ENCODE data around the gene GNB1. TPM values are rescaled to one million over a fixed set of nuclear protein-coding genes. Genes with fewer than 3 reads are reported as not detected.

GNB1 gene
- total RNA-seq, 1 experiment from 2014 or later, result 400 TPM

- Mint-ChIP-seq H3K27me3 (ENCODE audit: low read depth) (no peaks in the 10 kb centered on the region), H3K36me3 (ENCODE audit: insufficient read depth in 1 of 3, low read depth in 3 of 3) (peaks cover 47 to 77% (median 60%) of the 10 kb centered on the region in 3 experiments), H3K9me3 (peaks cover 18 to 21% of the 10 kb centered on the region in 2 experiments), H3K4me1 (peaks cover 9 to 12% of the 10 kb centered on the region in 2 experiments), H3K4me3 (no peak overlapping the region), H3K27ac (no peak overlapping the region)
- Histone ChIP-seq H2BK5ac (ENCODE audit: insufficient read length, low read length) (no peak overlapping the region), H2BK12ac (ENCODE audit: insufficient read length, low read depth, low read length) (no peak overlapping the region), H4K8ac (replicated peaks; ENCODE audit: insufficient read length, low read depth, low read length) (no peak overlapping the region), H3K4me2 (ENCODE audit: insufficient read depth, insufficient read length, low read length) (no peak overlapping the region), H4K5ac (ENCODE audit: insufficient read length, low read depth, low read length) (no peak overlapping the region), H4K91ac (ENCODE audit: insufficient read length, low read depth, low read length) (no peak overlapping the region), H3K79me2 (ENCODE audit: insufficient read depth, low read length) (peaks cover 28% of the 10 kb centered on the region; the same call in 1 of the 2 replicates), H3K79me1 (ENCODE audit: insufficient read depth, low read depth, low read length, poor library complexity, severe bottlenecking) (peaks cover 26% of the 10 kb centered on the region), H3K9ac (ENCODE audit: extremely low read depth, insufficient read length, low read length) (no peak overlapping the region), H3K27ac (ENCODE audit: insufficient read length, low read depth, low read length) (no peak overlapping the region), H3K9me3 (ENCODE audit: control insufficient read depth, low read depth, low read length) (peaks cover 4% of the 10 kb centered on the region), H3K14ac (ENCODE audit: insufficient read depth, low read length) (no peak overlapping the region), H2AK5ac (ENCODE audit: insufficient read length, low read length) (no peak overlapping the region), H3K27me3 (ENCODE audit: insufficient read depth, low read length) (no peaks in the 10 kb centered on the region), H2AFZ (ENCODE audit: low read length) (no peak overlapping the region), H3K23me2 (ENCODE audit: insufficient read length, low read depth, low read length, poor library complexity, severe bottlenecking) (no peaks in the 10 kb centered on the region), H3T11ph (ENCODE audit: low read length) (no peak overlapping the region), H3K18ac (ENCODE audit: insufficient read length, low read depth, low read length) (no peak overlapping the region), H3K56ac (ENCODE audit: insufficient read length, low read depth, low read length) (no peak overlapping the region), H4K20me1 (ENCODE audit: control insufficient read depth, insufficient read depth, insufficient read length) (no peaks in the 10 kb centered on the region), H2BK120ac (ENCODE audit: low read depth, low read length, poor library complexity, severe bottlenecking) (no peak overlapping the region), H3K4ac (ENCODE audit: low read depth, low read length) (no peak overlapping the region), H3K4me1 (ENCODE audit: insufficient read depth, low read length) (no peaks in the 10 kb centered on the region), H2BK15ac (ENCODE audit: low read depth, low read length) (no peak overlapping the region), H3K23ac (ENCODE audit: insufficient read length, low read depth, low read length) (no peak overlapping the region), H2BK20ac (ENCODE audit: low read depth, low read length, poor library complexity, severe bottlenecking) (no peak overlapping the region)
- DNase-seq, result no peak
- TF ChIP-seq, protein P1, sequence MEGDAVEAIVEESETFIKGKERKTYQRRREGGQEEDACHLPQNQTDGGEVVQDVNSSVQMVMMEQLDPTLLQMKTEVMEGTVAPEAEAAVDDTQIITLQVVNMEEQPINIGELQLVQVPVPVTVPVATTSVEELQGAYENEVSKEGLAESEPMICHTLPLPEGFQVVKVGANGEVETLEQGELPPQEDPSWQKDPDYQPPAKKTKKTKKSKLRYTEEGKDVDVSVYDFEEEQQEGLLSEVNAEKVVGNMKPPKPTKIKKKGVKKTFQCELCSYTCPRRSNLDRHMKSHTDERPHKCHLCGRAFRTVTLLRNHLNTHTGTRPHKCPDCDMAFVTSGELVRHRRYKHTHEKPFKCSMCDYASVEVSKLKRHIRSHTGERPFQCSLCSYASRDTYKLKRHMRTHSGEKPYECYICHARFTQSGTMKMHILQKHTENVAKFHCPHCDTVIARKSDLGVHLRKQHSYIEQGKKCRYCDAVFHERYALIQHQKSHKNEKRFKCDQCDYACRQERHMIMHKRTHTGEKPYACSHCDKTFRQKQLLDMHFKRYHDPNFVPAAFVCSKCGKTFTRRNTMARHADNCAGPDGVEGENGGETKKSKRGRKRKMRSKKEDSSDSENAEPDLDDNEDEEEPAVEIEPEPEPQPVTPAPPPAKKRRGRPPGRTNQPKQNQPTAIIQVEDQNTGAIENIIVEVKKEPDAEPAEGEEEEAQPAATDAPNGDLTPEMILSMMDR (conservative IDR thresholded peaks at IDR 0.05), result no peak
- WGBS (ENCODE audit: extremely low coverage, insufficient read length, low lambda C conversion rate), result no CpG with 5 or more reads among the region's 3 CpGs
Observed at GRCh38 chr1:1771096-1771495, 119.8 kb downstream of the GNB1 start.

Data from H9 (cell line).